Duodenal mucosa (tissue), 2 donors: ENCODE measurements around the gene CBL.

Experiments used
- H3K27ac ChIP-seq: one replicate; pipeline ENCODE4 v1.7.0; 2013; ENCODE audit warnings: low read depth, low read length
- H3K27me3 ChIP-seq, 2 donors: one replicate each; pipeline ENCODE4 v1.7.0; 2013; ENCODE audit warnings: low read length in 2 of 2, control low read depth in 1 of 2; ENCODE audit not compliant: insufficient read depth in 2 of 2, control insufficient read depth in 1 of 2
- H3K36me3 ChIP-seq, 2 donors: one replicate each; pipeline ENCODE4 v1.7.0; 2013; ENCODE audit warnings: low read length in 2 of 2, control low read depth in 1 of 2; ENCODE audit not compliant: insufficient read depth in 2 of 2, control insufficient read depth in 1 of 2
- H3K4me1 ChIP-seq, 2 donors: one replicate each; pipeline ENCODE4 v1.7.0; 2013; ENCODE audit warnings: low read length in 2 of 2, control low read depth in 1 of 2; ENCODE audit not compliant: insufficient read depth in 2 of 2, control insufficient read depth in 1 of 2
- H3K4me3 ChIP-seq, 2 donors: one replicate each; pipeline ENCODE4 v1.7.0; 2013; ENCODE audit warnings: low read length in 2 of 2, low read depth in 1 of 2
- H3K9ac ChIP-seq, 2 donors: one replicate each; pipeline ENCODE4 v1.7.0; 2013; ENCODE audit warnings: low read length in 2 of 2, low read depth in 1 of 2
- H3K9me3 ChIP-seq, 2 donors: one replicate each; pipeline ENCODE4 v1.7.0; 2013; ENCODE audit warnings: low read length in 2 of 2, control low read depth in 1 of 2; ENCODE audit not compliant: control insufficient read depth in 1 of 2

CBL gene

DNA sequence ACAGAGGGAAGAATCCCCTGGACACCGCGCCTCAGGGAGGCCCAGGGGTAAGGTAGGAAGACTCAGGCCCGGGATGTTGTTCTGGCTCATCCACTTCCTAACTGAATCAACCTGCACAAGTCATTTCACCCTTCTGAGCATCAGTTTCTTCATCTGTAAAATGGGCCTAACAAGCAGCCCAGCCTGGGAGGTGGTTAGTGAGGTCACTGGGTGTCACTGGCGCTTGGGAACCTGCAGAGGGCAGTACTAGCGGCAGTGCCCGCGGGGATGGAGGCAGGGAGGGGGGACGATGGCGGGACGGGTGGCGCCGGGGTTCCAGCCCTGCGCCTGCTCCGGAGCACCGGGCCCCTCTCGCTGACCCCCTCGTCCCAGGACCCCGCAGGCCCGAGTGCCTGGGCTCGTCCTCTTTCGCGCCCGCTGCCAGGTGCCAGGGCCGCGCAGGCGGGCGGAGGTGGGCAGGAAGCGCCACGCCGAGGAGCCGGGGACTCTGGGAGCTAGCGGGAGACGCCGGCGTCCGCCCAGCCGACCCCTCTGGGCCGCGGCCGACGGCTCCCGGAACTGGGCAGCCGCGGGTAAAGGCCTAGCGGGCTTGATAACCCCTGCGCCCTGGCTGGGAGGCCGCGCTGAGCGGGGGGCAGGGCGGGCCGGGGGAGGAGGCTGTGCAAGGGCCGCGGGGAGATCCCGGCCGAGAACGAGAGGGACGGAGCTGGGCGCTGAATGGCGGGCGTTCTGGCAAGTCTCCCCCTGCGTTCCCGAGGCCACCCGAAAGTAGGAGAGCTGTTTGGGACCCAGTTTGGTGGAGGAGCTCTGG, 37.5 kb upstream of the CBL start, which contains the start of gene NLRX1:
TSS of gene NLRX1 (plus strand) at position 255 of the 811 bp plus-strand sequence. CDS start 2,679 bp downstream, outside the sequence.
- H3K36me3 ChIP-seq: peaks cover 0 to 2% of the 10 kb centered on the region in 2 donors
- H3K27ac ChIP-seq: peak within 1 kb of the TSS; percentile 87
- H3K9me3 ChIP-seq: no peaks in the 10 kb centered on the region
- H3K4me3 ChIP-seq: peak within 1 kb of the TSS; percentile 88 to 90
- peak within 1 kb of the TSS; percentile 78 to 90 for H3K9ac ChIP-seq
- H3K4me1 ChIP-seq: peaks cover 0 to 10% of the 10 kb centered on the region in 2 donors
- H3K27me3 ChIP-seq: no peaks in the 10 kb centered on the region

DNA sequence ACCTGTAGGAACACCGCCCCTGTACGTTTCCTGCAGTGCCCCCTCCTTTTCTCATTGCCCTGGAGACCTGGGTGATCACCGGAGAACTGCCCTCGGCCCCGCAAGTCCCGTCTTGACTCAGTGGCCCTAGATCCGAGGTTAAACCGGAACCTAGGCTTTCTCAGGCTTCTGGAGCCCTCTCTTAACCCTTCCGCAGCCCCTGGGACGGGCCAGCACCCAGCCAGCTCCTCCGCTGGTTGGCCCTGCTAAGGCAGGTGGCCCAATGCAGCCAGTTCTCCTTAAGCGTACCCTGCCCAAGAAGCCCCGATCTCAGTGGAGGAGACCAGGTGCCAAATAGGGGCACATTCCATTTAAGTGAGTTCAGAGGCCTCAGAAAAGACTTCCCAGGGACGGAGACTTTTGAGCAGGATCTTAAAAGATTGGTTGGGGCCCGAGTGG, 36.8 kb upstream of the CBL start:
- Histone ChIP-seq H3K9me3 (no peaks in the 10 kb centered on the region), H3K27ac (peak overlapping the region; percentile 87), H3K36me3 (peaks cover 0 to 4% of the 10 kb centered on the region in 2 donors), H3K4me1 (peaks cover 0 to 10% of the 10 kb centered on the region in 2 donors), H3K9ac (peak overlapping the region; percentile 78 to 90), H3K4me3 (peak overlapping the region; percentile 88 to 90), H3K27me3 (no peaks in the 10 kb centered on the region)

DNA sequence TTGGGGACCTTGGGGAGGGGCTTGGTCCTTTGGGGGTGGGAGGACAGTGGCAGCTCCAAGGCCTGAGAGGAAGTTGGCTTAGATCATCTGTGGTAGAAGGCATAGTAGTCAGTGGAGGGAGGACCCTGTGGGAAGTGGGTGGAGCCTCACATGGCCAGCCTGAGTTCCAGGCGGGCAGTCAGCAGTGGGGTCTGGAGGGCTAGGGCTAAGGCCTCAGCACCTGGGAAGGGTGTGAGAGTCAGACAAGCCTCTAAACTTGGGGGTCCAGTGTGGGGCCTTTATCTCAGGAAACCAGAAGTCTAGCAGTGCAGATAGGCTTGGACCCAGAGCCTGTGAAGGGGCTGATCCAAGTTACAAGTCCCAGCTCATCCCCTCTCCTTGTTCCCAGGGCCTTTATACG, 33.6 kb upstream of the CBL start:
- Histone ChIP-seq H3K9me3 (no peaks in the 10 kb centered on the region), H3K36me3 (peaks cover 7 to 15% of the 10 kb centered on the region in 2 donors)

DNA sequence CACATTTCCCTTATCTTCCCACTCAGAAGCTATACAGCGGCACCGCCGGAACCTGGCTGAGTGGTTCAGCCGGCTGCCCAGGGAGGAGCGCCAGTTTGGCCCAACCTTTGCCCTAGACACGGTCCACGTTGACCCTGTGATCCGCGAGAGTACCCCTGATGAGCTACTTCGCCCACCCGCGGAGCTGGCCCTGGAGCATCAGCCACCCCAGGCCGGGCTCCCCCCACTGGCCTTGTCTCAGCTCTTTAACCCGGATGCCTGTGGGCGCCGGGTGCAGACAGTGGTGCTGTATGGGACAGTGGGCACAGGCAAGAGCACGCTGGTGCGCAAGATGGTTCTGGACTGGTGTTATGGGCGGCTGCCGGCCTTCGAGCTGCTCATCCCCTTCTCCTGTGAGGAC, 32.7 kb upstream of the CBL start:
- H3K36me3 ChIP-seq: peaks cover 7 to 20% of the 10 kb centered on the region in 2 donors

More for the DNA sequence above, 33.6 kb upstream of the CBL start:
- Histone ChIP-seq H3K9ac (no peak overlapping the region), H3K4me3 (no peak overlapping the region), H3K27ac (no peak overlapping the region), H3K4me1 (peaks cover 0 to 10% of the 10 kb centered on the region in 2 donors), H3K27me3 (no peaks in the 10 kb centered on the region)

DNA sequence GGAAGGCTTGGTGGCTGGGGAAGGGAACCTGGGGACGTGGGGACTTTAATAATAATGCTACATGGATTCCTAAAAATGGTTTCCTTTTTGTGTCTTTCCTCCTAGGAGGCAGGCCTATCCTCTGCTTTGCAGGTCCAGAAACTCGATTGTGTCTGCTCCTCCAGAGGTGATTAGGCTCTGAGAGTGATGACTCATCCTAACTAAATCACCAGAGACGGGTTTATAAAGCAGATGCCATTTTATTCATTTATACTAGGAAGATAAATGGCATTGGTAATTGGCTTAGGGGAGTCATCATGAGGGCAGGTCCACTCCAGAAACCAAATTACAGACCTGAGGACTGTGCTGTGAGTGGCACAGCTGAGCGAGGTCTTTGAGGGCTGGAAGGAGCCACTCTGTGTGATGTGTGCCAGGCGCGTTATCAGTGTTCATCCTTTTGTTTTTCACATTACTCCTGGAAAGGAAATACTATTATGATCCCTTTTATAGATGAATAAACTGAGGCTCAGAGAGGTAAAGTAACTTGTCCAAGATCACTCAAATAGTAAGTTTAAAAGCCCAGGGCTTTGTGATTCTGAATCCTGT, 30.6 kb upstream of the CBL start:
- Histone ChIP-seq H3K36me3 (peaks cover 7 to 27% of the 10 kb centered on the region in 2 donors), H3K27me3 (no peaks in the 10 kb centered on the region), H3K27ac (no peak overlapping the region), H3K9me3 (no peaks in the 10 kb centered on the region), H3K4me3 (no peak overlapping the region), H3K4me1 (no peaks in the 10 kb centered on the region), H3K9ac (no peak overlapping the region)

More for the DNA sequence above, 32.7 kb upstream of the CBL start:
- Histone ChIP-seq H3K27ac (no peak overlapping the region), H3K9ac (no peak overlapping the region), H3K9me3 (no peaks in the 10 kb centered on the region), H3K4me1 (peaks cover 0 to 5% of the 10 kb centered on the region in 2 donors), H3K4me3 (no peak overlapping the region), H3K27me3 (no peaks in the 10 kb centered on the region)

DNA sequence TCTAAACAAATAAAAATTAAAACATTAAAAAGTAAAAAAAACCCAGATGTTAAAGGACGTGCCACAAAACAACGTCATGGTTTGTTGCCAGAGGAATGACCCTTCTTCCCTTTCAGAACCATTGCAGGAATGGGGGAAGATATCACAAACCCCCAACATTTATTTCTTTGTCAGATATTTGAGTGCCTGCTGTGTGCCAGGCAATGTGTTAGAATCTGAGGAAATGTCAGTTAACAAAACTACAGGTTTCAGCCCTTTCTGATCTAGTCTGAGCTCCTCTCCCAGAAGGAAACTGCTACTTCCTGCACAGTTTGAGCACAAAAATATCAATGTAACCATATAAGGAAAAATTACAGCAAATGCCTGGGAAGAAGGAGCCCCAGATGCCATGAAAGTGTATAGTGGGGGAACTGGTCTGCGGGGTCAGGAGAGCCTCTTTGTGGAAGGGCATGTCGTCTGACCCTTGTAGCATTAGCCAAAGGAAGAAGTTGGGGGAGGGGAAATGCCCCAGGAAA, 27.9 kb upstream of the CBL start:
- Histone ChIP-seq H3K9me3 (no peaks in the 10 kb centered on the region), H3K4me3 (no peak overlapping the region), H3K4me1 (peaks cover 5 to 7% of the 10 kb centered on the region in 2 donors), H3K9ac (no peak overlapping the region), H3K27me3 (no peaks in the 10 kb centered on the region), H3K36me3 (peaks cover 7 to 27% of the 10 kb centered on the region in 2 donors), H3K27ac (no peak overlapping the region)

DNA sequence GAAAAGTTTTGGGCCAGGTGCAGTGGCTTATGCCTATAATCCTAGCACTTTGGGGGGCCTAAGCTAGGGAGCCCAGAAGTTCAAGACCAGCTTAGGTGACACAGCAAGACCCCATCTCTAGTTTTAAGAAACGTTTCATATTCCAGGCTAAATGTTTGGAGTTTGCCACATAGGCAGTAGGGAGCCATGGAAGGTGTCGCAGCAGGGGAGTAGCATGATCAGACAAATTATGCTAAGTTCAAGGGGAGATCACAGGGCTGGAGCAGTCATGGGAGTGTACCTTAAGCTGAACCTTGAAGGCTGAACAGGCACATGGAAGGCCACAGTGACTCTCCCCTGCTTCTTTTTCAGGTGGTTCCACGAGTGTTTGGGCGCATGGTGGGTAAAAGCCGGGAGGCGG, 26.8 kb upstream of the CBL start:
- H3K9ac ChIP-seq: no peak overlapping the region
- H3K4me1 ChIP-seq: peaks cover 10% of the 10 kb centered on the region in 2 donors
- H3K4me3 ChIP-seq: no peak overlapping the region
- no peaks in the 10 kb centered on the region for H3K9me3 ChIP-seq
- H3K27me3 ChIP-seq: no peaks in the 10 kb centered on the region
- H3K27ac ChIP-seq: no peak overlapping the region
- H3K36me3 ChIP-seq: peaks cover 10 to 27% of the 10 kb centered on the region in 2 donors

DNA sequence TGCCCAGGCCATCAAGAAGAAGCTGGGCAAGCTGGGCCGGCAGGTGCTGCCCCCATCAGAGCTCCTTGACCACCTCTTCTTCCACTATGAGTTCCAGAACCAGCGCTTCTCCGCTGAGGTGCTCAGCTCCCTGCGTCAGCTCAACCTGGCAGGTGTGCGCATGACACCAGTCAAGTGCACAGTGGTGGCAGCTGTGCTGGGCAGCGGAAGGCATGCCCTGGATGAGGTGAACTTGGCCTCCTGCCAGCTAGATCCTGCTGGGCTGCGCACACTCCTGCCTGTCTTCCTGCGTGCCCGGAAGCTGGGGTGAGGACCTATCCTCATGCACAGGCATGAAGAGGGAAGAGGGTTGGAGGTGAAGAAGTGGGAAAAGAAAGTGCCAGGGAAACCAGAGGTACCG, 26.2 kb upstream of the CBL start:
- H3K27ac ChIP-seq: no peak overlapping the region
- H3K27me3 ChIP-seq: no peaks in the 10 kb centered on the region
- no peaks in the 10 kb centered on the region for H3K9me3 ChIP-seq
- no peak overlapping the region for H3K4me3 ChIP-seq
- H3K4me1 ChIP-seq: peaks cover 10% of the 10 kb centered on the region in 2 donors
- H3K36me3 ChIP-seq: peaks cover 6 to 20% of the 10 kb centered on the region in 2 donors
- H3K9ac ChIP-seq: no peak overlapping the region

DNA sequence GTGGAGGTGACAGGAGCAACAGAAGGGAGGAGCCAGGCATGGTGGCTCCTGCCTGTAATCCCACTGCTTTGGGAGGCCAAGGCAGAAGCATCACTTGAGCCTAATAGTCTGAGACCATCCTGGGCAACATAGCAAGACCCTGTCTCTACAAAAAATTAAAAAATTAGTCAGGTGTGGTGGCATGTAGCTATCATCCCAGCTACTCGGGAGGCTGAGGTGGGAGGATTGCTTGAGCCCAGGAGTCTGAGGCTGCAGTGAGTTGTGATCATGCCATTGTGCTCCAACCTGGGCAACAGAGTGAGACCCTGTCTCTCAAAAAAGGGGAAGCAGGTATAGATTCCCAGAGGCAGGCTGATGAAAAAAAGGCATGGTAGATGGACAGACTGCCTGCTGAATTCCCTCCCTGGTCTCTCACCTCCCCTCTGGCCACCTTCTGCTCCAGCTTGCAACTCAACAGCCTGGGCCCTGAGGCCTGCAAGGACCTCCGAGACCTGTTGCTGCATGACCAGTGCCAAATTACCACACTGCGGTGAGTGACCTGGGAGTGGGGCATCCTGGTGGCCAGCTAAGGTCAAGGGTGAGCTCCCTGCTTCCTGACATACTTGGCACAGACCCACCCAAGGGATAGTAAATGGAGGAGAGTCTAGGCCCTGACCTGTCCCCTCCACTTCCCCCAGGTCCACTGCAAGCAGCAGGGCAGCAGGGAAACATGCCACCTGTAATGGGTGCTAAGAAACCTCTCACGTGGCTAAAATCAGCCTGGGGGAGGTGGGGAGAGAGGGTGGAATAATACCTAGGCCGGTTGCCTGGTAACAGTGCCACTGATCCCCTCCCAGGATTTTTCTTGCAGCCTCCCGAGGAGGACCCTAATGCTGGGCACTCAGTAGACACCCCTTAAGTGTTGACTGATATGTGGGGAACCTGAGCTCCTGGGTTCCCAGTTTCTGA, 25.1 kb upstream of the CBL start:
- no peaks in the 10 kb centered on the region for H3K9me3 ChIP-seq
- H3K4me1 ChIP-seq: peaks cover 10% of the 10 kb centered on the region in 2 donors
- H3K4me3 ChIP-seq: no peak overlapping the region
- no peaks in the 10 kb centered on the region for H3K27me3 ChIP-seq
- no peak overlapping the region for H3K27ac ChIP-seq
- H3K9ac ChIP-seq: no peak overlapping the region
- peaks cover 3 to 16% of the 10 kb centered on the region in 2 donors for H3K36me3 ChIP-seq
